ENCODE measurements around the gene CACNA2D4. TPM values are rescaled to one million over a fixed set of nuclear protein-coding genes. Genes with fewer than 3 reads are reported as not detected.

CACNA2D4 gene
- total RNA-seq, 1 donor from 2014 or later: not detected

GRCh38 chr12:1805441-1806081 is 112.9 kb downstream of the CACNA2D4 start:
- Mint-ChIP-seq H3K4me1 (ENCODE audit: unreplicated experiment) (peaks cover 16% of the 10 kb centered on the region), H3K9me3 (ENCODE audit: unreplicated experiment) (no peaks in the 10 kb centered on the region), H3K27ac (ENCODE audit: unreplicated experiment) (no peak overlapping the region), H3K4me3 (ENCODE audit: unreplicated experiment) (no peak overlapping the region), H3K27me3 (ENCODE audit: unreplicated experiment) (no peaks in the 10 kb centered on the region), H3K36me3 (ENCODE audit: unreplicated experiment) (no peaks in the 10 kb centered on the region)
- no peak for DNase-seq (ENCODE audit: extremely low spot score, unreplicated experiment)
- TF ChIP-seq, protein P1, sequence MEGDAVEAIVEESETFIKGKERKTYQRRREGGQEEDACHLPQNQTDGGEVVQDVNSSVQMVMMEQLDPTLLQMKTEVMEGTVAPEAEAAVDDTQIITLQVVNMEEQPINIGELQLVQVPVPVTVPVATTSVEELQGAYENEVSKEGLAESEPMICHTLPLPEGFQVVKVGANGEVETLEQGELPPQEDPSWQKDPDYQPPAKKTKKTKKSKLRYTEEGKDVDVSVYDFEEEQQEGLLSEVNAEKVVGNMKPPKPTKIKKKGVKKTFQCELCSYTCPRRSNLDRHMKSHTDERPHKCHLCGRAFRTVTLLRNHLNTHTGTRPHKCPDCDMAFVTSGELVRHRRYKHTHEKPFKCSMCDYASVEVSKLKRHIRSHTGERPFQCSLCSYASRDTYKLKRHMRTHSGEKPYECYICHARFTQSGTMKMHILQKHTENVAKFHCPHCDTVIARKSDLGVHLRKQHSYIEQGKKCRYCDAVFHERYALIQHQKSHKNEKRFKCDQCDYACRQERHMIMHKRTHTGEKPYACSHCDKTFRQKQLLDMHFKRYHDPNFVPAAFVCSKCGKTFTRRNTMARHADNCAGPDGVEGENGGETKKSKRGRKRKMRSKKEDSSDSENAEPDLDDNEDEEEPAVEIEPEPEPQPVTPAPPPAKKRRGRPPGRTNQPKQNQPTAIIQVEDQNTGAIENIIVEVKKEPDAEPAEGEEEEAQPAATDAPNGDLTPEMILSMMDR (IDR thresholded peaks at IDR 0.05): no peak

DNA sequence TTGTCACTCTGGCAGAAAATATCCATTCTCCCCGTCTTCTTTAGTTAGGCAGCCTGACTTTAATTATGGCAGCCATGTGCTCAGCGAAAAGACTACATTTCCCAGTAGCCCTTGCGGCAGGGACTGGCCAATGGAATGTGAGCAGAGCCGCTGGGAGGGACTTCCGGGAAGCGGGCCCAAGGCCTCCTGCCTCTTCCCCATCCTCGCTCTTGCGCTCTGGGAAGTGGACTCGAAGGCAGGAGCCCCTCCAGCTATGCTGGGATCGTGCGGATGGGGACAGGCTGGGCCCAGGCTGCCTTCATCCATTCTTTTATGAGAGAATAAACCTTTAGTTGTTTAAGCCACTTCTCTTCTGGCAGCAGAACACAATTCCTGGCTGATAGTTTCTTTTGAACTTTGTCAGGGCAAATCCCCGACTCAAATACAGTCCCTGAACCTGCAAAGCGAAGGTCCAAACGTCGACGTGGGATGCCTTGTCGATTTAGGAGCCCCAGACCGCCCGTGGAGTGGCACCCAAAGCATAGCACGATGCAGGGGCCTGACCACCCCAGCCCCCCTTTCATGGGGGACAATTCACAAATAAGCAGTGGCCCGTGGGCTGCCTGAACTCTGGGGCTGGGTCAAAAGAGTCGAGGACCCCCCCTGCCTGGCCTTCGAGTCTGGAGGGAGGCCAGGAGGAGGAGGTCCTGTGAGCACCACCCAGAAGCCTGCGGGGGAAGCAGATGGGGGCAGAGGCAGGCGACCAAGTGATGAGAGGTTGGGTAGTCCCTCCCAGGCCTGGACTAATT is 113.7 kb downstream of the CACNA2D4 start:
- peaks cover 16% of the 10 kb centered on the region for H3K4me1 Mint-ChIP-seq (ENCODE audit: unreplicated experiment)
- H3K4me3 Mint-ChIP-seq (ENCODE audit: unreplicated experiment): no peak overlapping the region
- peak overlapping the region; percentile 81 for H3K27ac Mint-ChIP-seq (ENCODE audit: unreplicated experiment)
- peak; percentile 92 for DNase-seq (ENCODE audit: extremely low spot score, unreplicated experiment)
- no peaks in the 10 kb centered on the region for H3K27me3 Mint-ChIP-seq (ENCODE audit: unreplicated experiment)
- TF ChIP-seq, protein P1 (IDR thresholded peaks at IDR 0.05): no peak
- H3K36me3 Mint-ChIP-seq (ENCODE audit: unreplicated experiment): no peaks in the 10 kb centered on the region
- H3K9me3 Mint-ChIP-seq (ENCODE audit: unreplicated experiment): no peaks in the 10 kb centered on the region

DNA sequence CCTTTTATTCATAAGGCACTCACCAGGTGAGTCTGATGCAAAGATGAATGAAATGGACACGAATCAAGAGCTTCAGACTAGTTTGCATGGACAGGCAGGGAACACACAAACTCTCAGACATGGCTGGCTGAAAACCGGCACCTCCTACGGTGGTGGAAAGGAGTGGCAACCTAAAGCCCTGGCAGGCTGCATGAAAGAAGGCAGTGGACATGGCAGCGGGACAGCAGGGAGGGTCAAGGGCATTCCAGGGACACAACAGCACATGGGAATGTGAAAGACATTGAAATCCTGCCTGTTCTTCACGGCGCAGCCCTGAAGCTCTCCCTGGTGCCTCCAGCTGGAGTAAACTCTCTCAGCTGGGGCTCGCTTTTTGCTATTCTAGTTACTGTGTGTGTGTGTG is 114.7 kb downstream of the CACNA2D4 start:
- no peak overlapping the region for H3K4me3 Mint-ChIP-seq (ENCODE audit: unreplicated experiment)
- H3K27ac Mint-ChIP-seq (ENCODE audit: unreplicated experiment): no peak overlapping the region
- no peaks in the 10 kb centered on the region for H3K36me3 Mint-ChIP-seq (ENCODE audit: unreplicated experiment)
- peaks cover 13% of the 10 kb centered on the region for H3K4me1 Mint-ChIP-seq (ENCODE audit: unreplicated experiment)
- TF ChIP-seq, protein P1 (IDR thresholded peaks at IDR 0.05): no peak
- no peak for DNase-seq (ENCODE audit: extremely low spot score, unreplicated experiment)
- H3K27me3 Mint-ChIP-seq (ENCODE audit: unreplicated experiment): no peaks in the 10 kb centered on the region
- no peaks in the 10 kb centered on the region for H3K9me3 Mint-ChIP-seq (ENCODE audit: unreplicated experiment)

DNA sequence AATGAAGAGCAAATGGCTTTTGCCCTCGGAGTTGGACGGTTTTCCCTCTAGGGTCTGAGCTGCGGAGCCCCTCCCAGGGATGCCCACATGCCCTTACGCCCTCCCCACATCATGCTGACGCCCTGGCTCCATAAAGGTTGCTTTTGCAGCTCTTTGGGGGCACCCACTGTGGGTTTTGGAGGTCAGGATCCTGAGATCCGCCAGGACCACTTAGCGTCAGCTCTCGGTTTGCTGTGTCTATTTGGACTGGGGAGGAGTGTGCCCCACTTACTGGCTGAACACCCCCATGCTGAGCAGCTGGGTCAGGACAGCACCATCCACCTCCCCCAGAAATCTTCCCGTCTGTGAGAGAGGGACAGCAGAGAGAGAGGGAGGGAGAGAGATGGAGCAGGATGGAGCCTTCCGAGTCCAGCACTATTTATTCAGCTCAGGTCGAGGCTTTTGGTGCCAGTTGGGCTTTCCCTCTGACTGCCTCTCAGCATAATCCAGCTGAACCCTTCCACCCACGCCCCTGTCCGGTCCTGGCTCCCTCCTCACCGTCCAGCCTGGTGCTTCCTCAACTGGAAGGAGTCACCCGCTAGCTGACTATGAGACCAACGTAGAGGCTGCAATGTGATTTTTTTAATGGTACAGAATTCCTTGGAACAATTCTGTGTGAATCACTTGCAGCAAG is 117.0 kb downstream of the CACNA2D4 start:
- Mint-ChIP-seq H3K4me3 (ENCODE audit: unreplicated experiment) (no peak overlapping the region), H3K9me3 (ENCODE audit: unreplicated experiment) (no peaks in the 10 kb centered on the region), H3K27me3 (ENCODE audit: unreplicated experiment) (no peaks in the 10 kb centered on the region)

More for the DNA sequence above, 117.0 kb downstream of the CACNA2D4 start:
- TF ChIP-seq, protein P1 (IDR thresholded peaks at IDR 0.05): no peak
- H3K4me1 Mint-ChIP-seq (ENCODE audit: unreplicated experiment): peaks cover 13% of the 10 kb centered on the region
- DNase-seq (ENCODE audit: extremely low spot score, unreplicated experiment): no peak
- no peaks in the 10 kb centered on the region for H3K36me3 Mint-ChIP-seq (ENCODE audit: unreplicated experiment)
- no peak overlapping the region for H3K27ac Mint-ChIP-seq (ENCODE audit: unreplicated experiment)

Data from osteocyte (in vitro differentiated cells).